AG04449 (cell line): ENCODE data around the gene ZBTB16.

Experiments used
- CTCF ChIA-PET: fragments of 350-600 bp; formaldehyde crosslinking; extraction: SDS; loops from one replicate; lab custom pipeline; 2021; ENCODE audit warnings: antibody characterized with exemption; lab: Yijun Ruan, JAX
- POLR2A ChIA-PET: fragments of 400-600, 350-600 bp; formaldehyde crosslinking; extraction: SDS; loops from one replicate; lab custom pipeline; 2020; ENCODE audit warnings: antibody characterized with exemption, inconsistent platforms; lab: Yijun Ruan, JAX
- DNase-seq: peaks from one replicate; pipeline ENCODE4 v3.0.0-alpha.2; 2010; ENCODE audit warnings: low read depth, low spot score
- H3K4me3 ChIP-seq: 2 replicates; pipeline ENCODE4 v1.5.1; 2011; ENCODE audit warnings: low read depth, mild to moderate bottlenecking, control low read depth, low read length
- TF ChIP-seq, protein P1 (sequence below): IDR thresholded peaks from one replicate; pipeline ENCODE4 v1.5.1; 2011; ENCODE audit warnings: mild to moderate bottlenecking, moderate library complexity, low read length, control low read depth, inconsistent platforms; ENCODE audit not compliant: insufficient read depth; ENCODE audit errors: missing control alignments

ZBTB16 gene

GRCh38 chr11:114078423-114078822, 18.9 kb downstream of the ZBTB16 start:
- DNase-seq: no peak
- ChIA-PET POLR2A (no interaction called here), CTCF (no interaction called here)
- H3K4me3 ChIP-seq: no peak overlapping the region
- TF ChIP-seq, protein P1, sequence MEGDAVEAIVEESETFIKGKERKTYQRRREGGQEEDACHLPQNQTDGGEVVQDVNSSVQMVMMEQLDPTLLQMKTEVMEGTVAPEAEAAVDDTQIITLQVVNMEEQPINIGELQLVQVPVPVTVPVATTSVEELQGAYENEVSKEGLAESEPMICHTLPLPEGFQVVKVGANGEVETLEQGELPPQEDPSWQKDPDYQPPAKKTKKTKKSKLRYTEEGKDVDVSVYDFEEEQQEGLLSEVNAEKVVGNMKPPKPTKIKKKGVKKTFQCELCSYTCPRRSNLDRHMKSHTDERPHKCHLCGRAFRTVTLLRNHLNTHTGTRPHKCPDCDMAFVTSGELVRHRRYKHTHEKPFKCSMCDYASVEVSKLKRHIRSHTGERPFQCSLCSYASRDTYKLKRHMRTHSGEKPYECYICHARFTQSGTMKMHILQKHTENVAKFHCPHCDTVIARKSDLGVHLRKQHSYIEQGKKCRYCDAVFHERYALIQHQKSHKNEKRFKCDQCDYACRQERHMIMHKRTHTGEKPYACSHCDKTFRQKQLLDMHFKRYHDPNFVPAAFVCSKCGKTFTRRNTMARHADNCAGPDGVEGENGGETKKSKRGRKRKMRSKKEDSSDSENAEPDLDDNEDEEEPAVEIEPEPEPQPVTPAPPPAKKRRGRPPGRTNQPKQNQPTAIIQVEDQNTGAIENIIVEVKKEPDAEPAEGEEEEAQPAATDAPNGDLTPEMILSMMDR: no peak

DNA sequence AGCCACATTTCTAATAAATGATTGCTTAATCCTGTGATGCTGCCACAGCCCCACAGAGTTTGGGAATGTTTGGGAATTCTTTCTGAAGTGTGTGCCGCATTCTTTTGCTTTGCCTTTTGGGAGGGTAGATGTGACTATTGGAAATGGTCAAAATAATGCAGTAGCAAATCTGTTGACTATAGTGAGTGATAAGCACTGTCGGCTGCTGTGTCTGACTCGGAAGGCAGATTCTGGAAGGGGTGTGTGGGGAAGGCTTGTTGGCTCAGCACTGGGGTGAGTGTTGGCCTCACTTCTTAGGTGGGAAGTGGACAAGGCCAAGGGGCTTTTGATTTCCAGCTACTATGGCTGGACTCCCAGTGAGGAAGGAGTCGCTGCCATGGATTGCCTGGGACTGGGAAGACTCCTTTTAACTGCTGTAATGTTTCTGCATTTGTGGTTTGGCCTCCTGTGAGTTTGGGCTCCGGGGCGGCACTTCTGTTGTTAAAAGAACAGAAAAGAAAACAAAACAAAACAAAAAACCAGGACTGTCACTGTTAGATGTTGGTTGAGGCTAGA, 20.1 kb downstream of the ZBTB16 start:
- ChIA-PET CTCF (no interaction called here), POLR2A (no interaction called here)
- no peak for DNase-seq
- TF ChIP-seq, protein P1: no peak
- H3K4me3 ChIP-seq: no peak overlapping the region

DNA sequence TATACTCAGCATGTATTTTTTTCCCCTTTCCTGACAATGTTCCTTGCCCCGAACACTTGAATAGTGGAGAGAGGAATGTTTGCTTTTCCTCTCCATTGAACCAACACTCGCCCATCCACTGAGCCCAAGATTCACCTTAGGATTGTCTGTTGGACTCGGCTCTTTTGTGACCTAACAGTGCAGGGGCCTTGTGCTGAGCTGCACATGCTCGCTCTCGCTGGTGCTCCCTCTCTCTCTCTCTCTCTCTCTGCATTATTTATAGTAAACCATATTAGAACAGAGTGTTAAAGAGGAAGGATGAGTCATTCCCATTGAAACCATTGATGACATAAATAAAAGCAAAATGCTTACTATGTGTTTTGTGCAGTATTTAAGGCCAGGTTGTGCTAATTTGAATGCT, 20.7 kb downstream of the ZBTB16 start:
- no peak for DNase-seq
- POLR2A ChIA-PET: no interaction called here

DNA sequence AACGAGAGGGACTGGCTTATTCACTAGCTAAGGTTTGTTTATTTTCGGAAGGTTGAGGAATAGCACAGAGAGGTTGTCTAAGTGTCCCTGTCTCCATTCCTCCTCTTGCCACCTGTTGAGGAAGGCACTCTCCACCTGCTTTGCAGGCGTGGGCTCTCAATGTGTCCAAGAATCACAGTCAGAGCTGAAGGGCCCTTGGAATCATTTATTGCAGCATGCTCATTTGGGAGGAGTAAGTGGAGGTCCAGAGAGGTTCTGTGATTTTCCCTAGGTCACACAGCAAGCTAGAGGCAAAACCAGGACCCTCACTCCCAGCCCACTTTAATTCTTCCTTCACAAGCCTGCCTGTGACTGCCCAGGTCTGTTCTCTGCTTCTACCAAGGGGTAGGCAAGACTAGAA, 21.3 kb downstream of the ZBTB16 start:
- no peak overlapping the region for H3K4me3 ChIP-seq
- CTCF ChIA-PET: no interaction called here
- TF ChIP-seq, protein P1: no peak
- POLR2A ChIA-PET: no interaction called here
- no peak for DNase-seq

More for the DNA sequence above, 20.7 kb downstream of the ZBTB16 start:
- CTCF ChIA-PET: no interaction called here
- no peak overlapping the region for H3K4me3 ChIP-seq
- TF ChIP-seq, protein P1: no peak

GRCh38 chr11:114081641-114082414, 22.3 kb downstream of the ZBTB16 start:
- H3K4me3 ChIP-seq: no peak overlapping the region
- TF ChIP-seq, protein P1: no peak
- ChIA-PET POLR2A (no interaction called here), CTCF (no interaction called here)
- DNase-seq: no peak

- ChIA-PET CTCF (no interaction called here), POLR2A (no interaction called here)
- H3K4me3 ChIP-seq: no peak overlapping the region
- TF ChIP-seq, protein P1: no peak
- DNase-seq: no peak
Observed at GRCh38 chr11:114082415-114082748, 22.9 kb downstream of the ZBTB16 start.
